Brain microvascular endothelial cell (primary cell): ENCODE data around the gene SASS6.
A peak's percentile ranks its signal among the peaks of the same experiment; 100 is the strongest.

Source experiments
- DNase-seq: peaks from one replicate; pipeline ENCODE4 v3.0.0-alpha.2; 2020
- H3K27ac ChIP-seq: fragments of 250-450 bp; sonication (Bioruptor Pico); 2 replicates; pipeline ENCODE4 v1.5.1; 2020; ENCODE audit warnings: mild to moderate bottlenecking, moderate library complexity
- H3K27me3 ChIP-seq: fragments of 250-450 bp; sonication (Bioruptor Pico); replicated peaks from 2 replicates; pipeline ENCODE4 v1.5.1; 2020; ENCODE audit warnings: mild to moderate bottlenecking
- H3K36me3 ChIP-seq: fragments of 250-450 bp; sonication (Bioruptor Pico); replicated peaks from 2 replicates; pipeline ENCODE4 v1.5.1; 2020; ENCODE audit warnings: mild to moderate bottlenecking
- H3K4me3 ChIP-seq: 2 replicates; pipeline ENCODE4 v1.5.1; 2011; ENCODE audit warnings: low read depth, mild to moderate bottlenecking, control low read depth, low read length, moderate library complexity
- CTCF ChIP-seq: IDR thresholded peaks from 2 replicates; pipeline ENCODE4 v1.5.1; 2011; ENCODE audit warnings: low read depth, mild to moderate bottlenecking, moderate library complexity, low read length, control low read depth, inconsistent platforms; ENCODE audit errors: missing control alignments
- in situ Hi-C: cut with HindIII; loops from 2 replicates; pipeline ENCODE4 v1.10.0; 2017; ENCODE audit warnings: low sequenced_read_pairs, low pct_ligation_motif_present

Gene SASS6

GRCh38 chr1:100145116-100145515 lies 12.4 kb upstream of the SASS6 start:
- no peak overlapping the region for H3K27ac ChIP-seq
- no peak overlapping the region for H3K4me3 ChIP-seq
- H3K27me3 ChIP-seq = no peaks in the 10 kb centered on the region
- peaks cover 37% of the 10 kb centered on the region for H3K36me3 ChIP-seq
- TF ChIP-seq CTCF = no peak
- DNase-seq = no peak
- in situ Hi-C loops = no loop called here

GRCh38 chr1:100142343-100142742 lies 9.6 kb upstream of the SASS6 start:
- Histone ChIP-seq H3K36me3 (peaks cover 44% of the 10 kb centered on the region), H3K27ac (no peak overlapping the region), H3K4me3 (no peak overlapping the region), H3K27me3 (no peaks in the 10 kb centered on the region)
- in situ Hi-C loops = no loop called here
- DNase-seq = no peak
- TF ChIP-seq CTCF = no peak

- H3K27ac ChIP-seq = no peak overlapping the region
- in situ Hi-C loops = no loop called here
- no peak for TF ChIP-seq CTCF
- H3K27me3 ChIP-seq = no peaks in the 10 kb centered on the region
- DNase-seq = no peak
- H3K4me3 ChIP-seq = no peak overlapping the region
- peaks cover 42% of the 10 kb centered on the region for H3K36me3 ChIP-seq
Measured at GRCh38 chr1:100141192-100141591, 8.5 kb upstream of the SASS6 start.

- H3K27me3 ChIP-seq = no peaks in the 10 kb centered on the region
- H3K27ac ChIP-seq = no peak overlapping the region
- in situ Hi-C loops = no loop called here
- H3K4me3 ChIP-seq = no peak overlapping the region
- TF ChIP-seq CTCF = no peak
- DNase-seq = no peak
- H3K36me3 ChIP-seq = peaks cover 27% of the 10 kb centered on the region
Measured at GRCh38 chr1:100137602-100138001, 4.9 kb upstream of the SASS6 start.

GRCh38 chr1:100134872-100135271 lies 2.1 kb upstream of the SASS6 start:
- in situ Hi-C loops = no loop called here
- Histone ChIP-seq H3K4me3 (no peak overlapping the region), H3K36me3 (peaks cover 10% of the 10 kb centered on the region), H3K27me3 (no peaks in the 10 kb centered on the region), H3K27ac (no peak overlapping the region)
- TF ChIP-seq CTCF = no peak
- DNase-seq = peak; percentile 2

- TF ChIP-seq CTCF = no peak
- Histone ChIP-seq H3K27me3 (no peaks in the 10 kb centered on the region), H3K27ac (no peak overlapping the region), H3K4me3 (peak overlapping the region; percentile 100), H3K36me3 (no peaks in the 10 kb centered on the region)
- DNase-seq = no peak
- in situ Hi-C loops = no loop called here
Measured at GRCh38 chr1:100131623-100132022, 1.1 kb downstream of the SASS6 start.
